Panc1 (cell line): ENCODE data around the gene GRM1. TPM values are rescaled to one million over a fixed set of nuclear protein-coding genes. Genes with fewer than 3 reads are reported as not detected.

Experiments used
- ATAC-seq: fragments of 200-7000 bp; cut with Tn5 transposase; 2 replicates; pipeline ENCODE4 v1.9.1; 2020; ENCODE audit warnings: mild to moderate bottlenecking, moderate library complexity
- BruUV-seq: library from RNA; stranded (reverse); fragments of 400-500 nt; replicated peaks from 2 replicates; lab custom pipeline; 2021; lab: Mats Ljungman, UMichigan
- CTCF ChIA-PET: fragments of 300-600 bp; sonication (Branson Sonifier 250); formaldehyde crosslinking; loops from one replicate; lab custom pipeline; 2022; ENCODE audit warnings: antibody characterized with exemption; lab: Charles Lee
- POLR2A ChIA-PET: fragments of 300-600 bp; sonication (Branson Sonifier 250); formaldehyde crosslinking; loops from one replicate; lab custom pipeline; 2022; ENCODE audit warnings: antibody characterized with exemption; lab: Charles Lee
- DNase-seq: peaks from one replicate; pipeline ENCODE4 v3.0.0-alpha.2; 2010; ENCODE audit warnings: low read depth, low spot score
- H3K27ac ChIP-seq: 2 replicates; pipeline ENCODE4 v1.5.1; 2011; ENCODE audit warnings: mild to moderate bottlenecking, low read length, inconsistent platforms
- H3K27me3 ChIP-seq: fragments of 200-500 bp; sonication (Bioruptor generic); 2 replicates; pipeline ENCODE4 v1.6.0; 2014; ENCODE audit warnings: low read length, inconsistent platforms; ENCODE audit not compliant: control insufficient read depth, insufficient read depth
- H3K36me3 ChIP-seq: fragments of 200-500 bp; sonication (Bioruptor generic); 2 replicates; pipeline ENCODE4 v1.5.1; 2014; ENCODE audit warnings: inconsistent platforms, mild to moderate bottlenecking, low read length, moderate library complexity; ENCODE audit not compliant: control insufficient read depth, insufficient read depth
- H3K4me1 ChIP-seq: 2 replicates; pipeline ENCODE4 v1.5.1; 2011; ENCODE audit warnings: inconsistent platforms, mild to moderate bottlenecking, low read length, moderate library complexity; ENCODE audit not compliant: control insufficient read depth, insufficient read depth
- H3K4me3 ChIP-seq, 2 experiments: 2 replicates each; pipeline ENCODE4 v1.5.1; 2011 to 2012; ENCODE audit warnings: low read depth in 2 of 2, low read length in 2 of 2, mild to moderate bottlenecking in 2 of 2, inconsistent platforms in 1 of 2, moderate library complexity in 1 of 2
- H3K9me3 ChIP-seq: fragments of 200-500 bp; sonication (Bioruptor generic); 2 replicates; pipeline ENCODE4 v1.5.1; 2014; ENCODE audit warnings: low read depth, mild to moderate bottlenecking, inconsistent platforms, low read length, moderate library complexity; ENCODE audit not compliant: control insufficient read depth, insufficient read depth
- POLR2AphosphoS5 ChIP-seq: IDR thresholded peaks from 2 replicates; pipeline ENCODE4 v1.6.1; 2012; ENCODE audit warnings: mild to moderate bottlenecking, low read depth, low read length, moderate library complexity
- SIN3A ChIP-seq: IDR thresholded peaks from 2 replicates; pipeline ENCODE4 v1.6.1; 2012; ENCODE audit warnings: low read depth, mild to moderate bottlenecking, low read length, moderate library complexity, borderline replicate concordance; ENCODE audit not compliant: insufficient read depth
- TCF7L2 ChIP-seq: IDR thresholded peaks from 2 replicates; pipeline ENCODE4 v1.6.1; 2011; ENCODE audit warnings: mild to moderate bottlenecking, low read depth, low read length, inconsistent platforms
- in situ Hi-C: cut with HindIII; loops from 2 replicates; pipeline ENCODE4 v1.10.0; 2016; ENCODE audit warnings: low sequenced_read_pairs, low pct_unique_long_range_greater_than_20kb
- intact Hi-C: fragments of 100-400 bp; cut with micrococcal nuclease; formaldehyde crosslinking; loops from one replicate; pipeline ENCODE4 v1.10.0; 2022; ENCODE audit not compliant: unreplicated experiment
- total RNA-seq: library from RNA; stranded (reverse); gene quantifications from one replicate; pipeline ENCODE4 v1.2.1, GENCODE V29; 2021; ENCODE audit not compliant: unreplicated experiment
- TF ChIP-seq, protein P1 (sequence below), 2 experiments: IDR thresholded peaks; 2 replicates each; pipeline ENCODE4 v1.6.1; 2011 to 2012; ENCODE audit warnings: low read depth in 2 of 2, control low read depth in 1 of 2, low read length in 1 of 2, mild to moderate bottlenecking in 1 of 2, moderate library complexity in 1 of 2; ENCODE audit not compliant: insufficient read depth in 1 of 2
- TF ChIP-seq, protein P2 (sequence below): fragments of 450-650 bp; IDR thresholded peaks from 2 replicates; pipeline ENCODE4 v1.5.1; 2017; ENCODE audit warnings: mild to moderate bottlenecking

GRM1 gene
- total RNA-seq, 1 experiment from 2014 or later, result not detected

DNA sequence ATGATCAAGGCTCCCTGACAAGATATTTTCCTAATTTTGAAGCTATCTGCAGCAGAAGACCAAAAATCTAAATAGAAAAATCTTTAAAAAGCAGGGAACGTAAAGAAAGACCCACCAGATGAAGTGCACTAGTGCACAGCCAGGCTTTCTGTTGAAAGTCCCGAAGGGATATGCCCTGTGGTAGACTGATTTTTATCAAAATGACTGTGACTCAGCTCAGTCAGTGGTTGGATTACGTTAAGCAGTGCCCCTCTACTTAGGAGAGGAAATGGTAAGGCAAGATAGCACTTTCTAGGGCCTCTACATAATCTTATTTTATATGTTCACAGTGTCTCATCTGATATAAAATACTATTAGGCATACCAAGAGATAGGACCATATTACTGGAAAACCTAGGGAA is 391.4 kb downstream of the GRM1 start:
- Histone ChIP-seq H3K4me1 (no peaks in the 10 kb centered on the region), H3K4me3 (no peak overlapping the region), H3K27ac (no peak overlapping the region), H3K36me3 (no peaks in the 10 kb centered on the region), H3K9me3 (no peaks in the 10 kb centered on the region), H3K27me3 (no peaks in the 10 kb centered on the region)
- POLR2A ChIA-PET, result no interaction called here
- ATAC-seq (no peak), DNase-seq (no peak)
- TF ChIP-seq TCF7L2 (no peak), POLR2AphosphoS5 (no peak), SIN3A (no peak)
- TF ChIP-seq, protein P1, sequence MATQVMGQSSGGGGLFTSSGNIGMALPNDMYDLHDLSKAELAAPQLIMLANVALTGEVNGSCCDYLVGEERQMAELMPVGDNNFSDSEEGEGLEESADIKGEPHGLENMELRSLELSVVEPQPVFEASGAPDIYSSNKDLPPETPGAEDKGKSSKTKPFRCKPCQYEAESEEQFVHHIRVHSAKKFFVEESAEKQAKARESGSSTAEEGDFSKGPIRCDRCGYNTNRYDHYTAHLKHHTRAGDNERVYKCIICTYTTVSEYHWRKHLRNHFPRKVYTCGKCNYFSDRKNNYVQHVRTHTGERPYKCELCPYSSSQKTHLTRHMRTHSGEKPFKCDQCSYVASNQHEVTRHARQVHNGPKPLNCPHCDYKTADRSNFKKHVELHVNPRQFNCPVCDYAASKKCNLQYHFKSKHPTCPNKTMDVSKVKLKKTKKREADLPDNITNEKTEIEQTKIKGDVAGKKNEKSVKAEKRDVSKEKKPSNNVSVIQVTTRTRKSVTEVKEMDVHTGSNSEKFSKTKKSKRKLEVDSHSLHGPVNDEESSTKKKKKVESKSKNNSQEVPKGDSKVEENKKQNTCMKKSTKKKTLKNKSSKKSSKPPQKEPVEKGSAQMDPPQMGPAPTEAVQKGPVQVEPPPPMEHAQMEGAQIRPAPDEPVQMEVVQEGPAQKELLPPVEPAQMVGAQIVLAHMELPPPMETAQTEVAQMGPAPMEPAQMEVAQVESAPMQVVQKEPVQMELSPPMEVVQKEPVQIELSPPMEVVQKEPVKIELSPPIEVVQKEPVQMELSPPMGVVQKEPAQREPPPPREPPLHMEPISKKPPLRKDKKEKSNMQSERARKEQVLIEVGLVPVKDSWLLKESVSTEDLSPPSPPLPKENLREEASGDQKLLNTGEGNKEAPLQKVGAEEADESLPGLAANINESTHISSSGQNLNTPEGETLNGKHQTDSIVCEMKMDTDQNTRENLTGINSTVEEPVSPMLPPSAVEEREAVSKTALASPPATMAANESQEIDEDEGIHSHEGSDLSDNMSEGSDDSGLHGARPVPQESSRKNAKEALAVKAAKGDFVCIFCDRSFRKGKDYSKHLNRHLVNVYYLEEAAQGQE (IDR thresholded peaks at IDR 0.05; ENCODE audit: insufficient read depth in 1 of 2, low read depth in 2 of 2, low read length in 1 of 2), result no peak
- TF ChIP-seq, protein P2, sequence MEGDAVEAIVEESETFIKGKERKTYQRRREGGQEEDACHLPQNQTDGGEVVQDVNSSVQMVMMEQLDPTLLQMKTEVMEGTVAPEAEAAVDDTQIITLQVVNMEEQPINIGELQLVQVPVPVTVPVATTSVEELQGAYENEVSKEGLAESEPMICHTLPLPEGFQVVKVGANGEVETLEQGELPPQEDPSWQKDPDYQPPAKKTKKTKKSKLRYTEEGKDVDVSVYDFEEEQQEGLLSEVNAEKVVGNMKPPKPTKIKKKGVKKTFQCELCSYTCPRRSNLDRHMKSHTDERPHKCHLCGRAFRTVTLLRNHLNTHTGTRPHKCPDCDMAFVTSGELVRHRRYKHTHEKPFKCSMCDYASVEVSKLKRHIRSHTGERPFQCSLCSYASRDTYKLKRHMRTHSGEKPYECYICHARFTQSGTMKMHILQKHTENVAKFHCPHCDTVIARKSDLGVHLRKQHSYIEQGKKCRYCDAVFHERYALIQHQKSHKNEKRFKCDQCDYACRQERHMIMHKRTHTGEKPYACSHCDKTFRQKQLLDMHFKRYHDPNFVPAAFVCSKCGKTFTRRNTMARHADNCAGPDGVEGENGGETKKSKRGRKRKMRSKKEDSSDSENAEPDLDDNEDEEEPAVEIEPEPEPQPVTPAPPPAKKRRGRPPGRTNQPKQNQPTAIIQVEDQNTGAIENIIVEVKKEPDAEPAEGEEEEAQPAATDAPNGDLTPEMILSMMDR, result no peak
- in situ Hi-C loops, result no loop called here
- intact Hi-C loops, result no loop called here
- BruUV-seq, result no TSS peak
- CTCF ChIA-PET, result no interaction called here

DNA sequence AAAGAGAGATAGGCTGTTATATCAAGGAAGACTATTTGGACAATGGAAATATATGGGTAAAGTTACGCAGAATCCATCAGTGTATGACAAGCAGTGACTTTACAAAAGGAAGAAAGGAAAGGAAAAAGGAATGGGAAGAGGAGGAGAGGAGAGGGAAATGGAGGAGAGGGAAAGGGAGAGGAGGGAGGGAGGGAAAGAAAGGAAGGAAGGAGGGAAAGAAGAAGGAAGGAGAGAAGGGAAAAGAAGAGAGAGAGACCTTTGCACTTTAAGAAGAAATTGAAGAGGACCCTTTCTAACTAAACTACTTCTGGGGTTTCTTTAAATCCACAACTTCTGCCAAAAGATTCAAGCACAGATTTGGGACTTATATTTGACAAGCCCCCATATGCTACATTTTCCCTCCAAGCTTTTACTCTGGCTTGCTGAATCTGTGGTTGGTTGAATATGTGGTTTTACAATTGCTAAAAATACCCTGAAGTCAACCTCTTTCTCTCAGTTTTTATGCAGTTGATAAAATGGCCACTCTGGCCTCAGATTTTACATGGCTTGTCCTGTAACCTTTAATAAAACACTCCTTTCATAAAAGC is 394.0 kb downstream of the GRM1 start:
- ChIA-PET CTCF (no interaction called here), POLR2A (no interaction called here)
- BruUV-seq, result no TSS peak
- no peaks in the 10 kb centered on the region for H3K9me3 ChIP-seq
- intact Hi-C loops (no loop called here), in situ Hi-C loops (no loop called here)
- no peaks in the 10 kb centered on the region for H3K36me3 ChIP-seq
- no peaks in the 10 kb centered on the region for H3K4me1 ChIP-seq
- no peak overlapping the region for H3K4me3 ChIP-seq
- no peak overlapping the region for H3K27ac ChIP-seq
- no peaks in the 10 kb centered on the region for H3K27me3 ChIP-seq
- ATAC-seq, result no peak
- TF ChIP-seq POLR2AphosphoS5 (no peak), SIN3A (no peak), TCF7L2 (no peak)
- TF ChIP-seq, protein P1 (IDR thresholded peaks at IDR 0.05; ENCODE audit: insufficient read depth in 1 of 2, low read depth in 2 of 2, low read length in 1 of 2), result no peak
- TF ChIP-seq, protein P2, result no peak
- DNase-seq, result no peak
